PFSK-1 (cell line): ENCODE measurements around the gene TMEM131L.

Source experiments
- POLR2AphosphoS5 ChIP-seq: IDR thresholded peaks from 2 replicates; pipeline ENCODE4 v1.6.1; 2012; ENCODE audit warnings: low read depth, mild to moderate bottlenecking, control low read depth, low read length, moderate library complexity
- REST ChIP-seq, 2 experiments: IDR thresholded peaks; 2 replicates each; pipeline versions ENCODE4 v1.6.1 to v1.8.0; 2011 to 2012; ENCODE audit warnings: low read depth in 2 of 2, low read length in 2 of 2, control low read depth in 1 of 2, inconsistent platforms in 1 of 2, mild to moderate bottlenecking in 1 of 2, moderate library complexity in 1 of 2; ENCODE audit not compliant: insufficient read depth in 1 of 2
- SIN3A ChIP-seq: IDR thresholded peaks from 2 replicates; pipeline ENCODE4 v1.6.1; 2012; ENCODE audit warnings: mild to moderate bottlenecking, low read length, moderate library complexity, borderline replicate concordance; ENCODE audit not compliant: insufficient read depth
- TAF1 ChIP-seq: IDR thresholded peaks from 2 replicates; pipeline ENCODE4 v1.6.1; 2012; ENCODE audit warnings: low read length, control low read depth, borderline replicate concordance; ENCODE audit not compliant: insufficient read depth

GRCh38 chr4:153542131-153542530, 76.0 kb downstream of the TMEM131L start:
- no peak for TF ChIP-seq POLR2AphosphoS5
- no peak for TF ChIP-seq REST (IDR thresholded peaks at IDR 0.05; ENCODE audit: insufficient read depth in 1 of 2, low read depth in 2 of 2, low read length in 2 of 2)
- TF ChIP-seq TAF1 = no peak
- no peak for TF ChIP-seq SIN3A
